Cardiac muscle cell (in vitro differentiated cells and primary cell): Measurements from ENCODE around the gene STYXL2. TPM values are rescaled to one million over a fixed set of nuclear protein-coding genes. Genes with fewer than 3 reads are reported as not detected.

Experiments used
- DNase-seq, 2 donors: peaks; one replicate each; pipeline versions ENCODE4 v3.0.0 to v3.0.0-alpha.2; 2010 to 2017; ENCODE audit warnings: low read depth in 1 of 2, low spot score in 1 of 2
- H3K27ac ChIP-seq: fragments of 200-600 bp; sonication (generic); 2 replicates; pipeline ENCODE4 v1.5.1; 2016
- H3K27me3 ChIP-seq: fragments of 200-600 bp; sonication (generic); 2 replicates; pipeline ENCODE4 v1.6.0; 2016; ENCODE audit warnings: control low read depth
- H3K36me3 ChIP-seq: fragments of 200-600 bp; sonication (generic); 2 replicates; pipeline ENCODE4 v1.5.1; 2016; ENCODE audit warnings: control low read depth
- H3K4me1 ChIP-seq: fragments of 200-600 bp; sonication (generic); 2 replicates; pipeline ENCODE4 v1.8.1; 2017; ENCODE audit warnings: low read depth, mild to moderate bottlenecking, mixed run types
- H3K4me3 ChIP-seq: fragments of 200-600 bp; sonication (generic); 2 replicates; pipeline ENCODE4 v1.5.1; 2016; ENCODE audit warnings: mild to moderate bottlenecking
- H3K9me3 ChIP-seq: fragments of 200-600 bp; sonication (generic); 2 replicates; pipeline ENCODE4 v1.5.1; 2017; ENCODE audit warnings: low read depth, mild to moderate bottlenecking, control low read depth
- CTCF ChIP-seq: IDR thresholded peaks from 2 replicates; pipeline ENCODE4 v1.5.1; 2012; ENCODE audit warnings: low read depth, mild to moderate bottlenecking, low read length
- polyA plus RNA-seq: library from polyadenylated mRNA; unstranded; fragments of >200 nt; fragmentation: Nextera tagmentation; extraction: Ambion mirVana; gene quantifications from 2 replicates; pipeline ENCODE4 v1.2.1, GENCODE V29; 2016
- total RNA-seq: library from RNA; depleted of rRNA; stranded (reverse); fragments of >200 nt; gene quantifications from 2 replicates; pipeline ENCODE4 v1.2.3, GENCODE V29; 2016

STYXL2 gene
- total and polyA plus RNA-seq, 2 experiments from 2014 or later: 43.0 to 52.1 TPM

GRCh38 chr1:167067904-167068303 lies 26.0 kb upstream of the STYXL2 start:
- no peaks in the 10 kb centered on the region for H3K27me3 ChIP-seq
- no peak for TF ChIP-seq CTCF
- H3K4me3 ChIP-seq: no peak overlapping the region
- H3K27ac ChIP-seq: no peak overlapping the region
- DNase-seq: no peak
- peaks cover 4% of the 10 kb centered on the region for H3K4me1 ChIP-seq
- no peaks in the 10 kb centered on the region for H3K9me3 ChIP-seq
- H3K36me3 ChIP-seq: no peaks in the 10 kb centered on the region

- Histone ChIP-seq H3K4me1 (peaks cover 4% of the 10 kb centered on the region), H3K9me3 (no peaks in the 10 kb centered on the region), H3K4me3 (no peak overlapping the region), H3K36me3 (no peaks in the 10 kb centered on the region), H3K27me3 (no peaks in the 10 kb centered on the region), H3K27ac (no peak overlapping the region)
- no peak for TF ChIP-seq CTCF
- DNase-seq: no peak
Observed at GRCh38 chr1:167068761-167069160, 25.1 kb upstream of the STYXL2 start.

GRCh38 chr1:167071286-167071685 lies 22.6 kb upstream of the STYXL2 start:
- Histone ChIP-seq H3K36me3 (no peaks in the 10 kb centered on the region), H3K27me3 (no peaks in the 10 kb centered on the region), H3K27ac (no peak overlapping the region), H3K4me3 (no peak overlapping the region), H3K4me1 (peaks cover 4% of the 10 kb centered on the region), H3K9me3 (no peaks in the 10 kb centered on the region)
- DNase-seq: no peak
- no peak for TF ChIP-seq CTCF

GRCh38 chr1:167076136-167076710 lies 17.7 kb upstream of the STYXL2 start:
- DNase-seq: no peak
- Histone ChIP-seq H3K4me3 (no peak overlapping the region), H3K4me1 (peaks cover 12% of the 10 kb centered on the region), H3K27ac (no peak overlapping the region), H3K27me3 (no peaks in the 10 kb centered on the region), H3K9me3 (no peaks in the 10 kb centered on the region), H3K36me3 (no peaks in the 10 kb centered on the region)
- no peak for TF ChIP-seq CTCF

- Histone ChIP-seq H3K27ac (no peak overlapping the region), H3K27me3 (no peaks in the 10 kb centered on the region), H3K9me3 (no peaks in the 10 kb centered on the region), H3K36me3 (no peaks in the 10 kb centered on the region), H3K4me3 (no peak overlapping the region), H3K4me1 (peaks cover 12% of the 10 kb centered on the region)
- no peak for TF ChIP-seq CTCF
- DNase-seq: no peak
Observed at GRCh38 chr1:167077128-167077867, 16.6 kb upstream of the STYXL2 start.
